Measurements from ENCODE around the gene BPIFB4.
"Not testable (repeated sequence)": the region's sequence is repeated elsewhere in the genome, so short reads cannot be mapped to it uniquely, and the experiment has no call there.

BPIFB4 gene

GRCh38 chr20:33104336-33104735 is 24.9 kb downstream of the BPIFB4 start:
- H3K4me1 ChIP-seq (ENCODE audit: control insufficient read depth in 1 of 2, insufficient read depth in 1 of 2, low read depth in 1 of 2, low read length in 1 of 2), result no peaks in the 10 kb centered on the region
- H3K27ac ChIP-seq, result no peak overlapping the region
- no peaks in the 10 kb centered on the region for H3K27me3 ChIP-seq
- no peaks in the 10 kb centered on the region for H3K9me3 ChIP-seq
- H3K36me3 ChIP-seq, result no peaks in the 10 kb centered on the region
- H3K4me3 ChIP-seq (ENCODE audit: low read depth in 1 of 2, low read length in 1 of 2), result no peak overlapping the region
- no peak for TF ChIP-seq CTCF (IDR thresholded peaks at IDR 0.05)

- no peaks in the 10 kb centered on the region for H3K36me3 ChIP-seq
- no peak for TF ChIP-seq CTCF (IDR thresholded peaks at IDR 0.05)
- no peaks in the 10 kb centered on the region for H3K9me3 ChIP-seq
- H3K4me3 ChIP-seq (ENCODE audit: low read depth in 1 of 2, low read length in 1 of 2), result no peak overlapping the region
- no peak overlapping the region for H3K27ac ChIP-seq
- H3K4me1 ChIP-seq (ENCODE audit: control insufficient read depth in 1 of 2, insufficient read depth in 1 of 2, low read depth in 1 of 2, low read length in 1 of 2), result no peaks in the 10 kb centered on the region
- H3K27me3 ChIP-seq, result no peaks in the 10 kb centered on the region
These were observed 26.0 kb downstream of the BPIFB4 start for GRCh38 chr20:33105316-33105924.

- not testable (repeated sequence) for H3K27ac ChIP-seq; H3K4me1 ChIP-seq (ENCODE audit: control insufficient read depth in 1 of 2, insufficient read depth in 1 of 2, low read depth in 1 of 2, low read length in 1 of 2); H3K27me3 ChIP-seq; H3K36me3 ChIP-seq; H3K4me3 ChIP-seq (ENCODE audit: low read depth in 1 of 2, low read length in 1 of 2); H3K9me3 ChIP-seq
These were observed 26.7 kb downstream of the BPIFB4 start for GRCh38 chr20:33106058-33106620.

- Histone ChIP-seq H3K4me3 (ENCODE audit: low read depth in 1 of 2, low read length in 1 of 2) (no peak overlapping the region), H3K27me3 (no peaks in the 10 kb centered on the region), H3K27ac (no peak overlapping the region), H3K36me3 (no peaks in the 10 kb centered on the region), H3K9me3 (no peaks in the 10 kb centered on the region), H3K4me1 (ENCODE audit: control insufficient read depth in 1 of 2, insufficient read depth in 1 of 2, low read depth in 1 of 2, low read length in 1 of 2) (no peaks in the 10 kb centered on the region)
- no peak for TF ChIP-seq CTCF (IDR thresholded peaks at IDR 0.05)
These were observed 29.2 kb downstream of the BPIFB4 start for GRCh38 chr20:33108661-33109060.

GRCh38 chr20:33110147-33110825 is 30.8 kb downstream of the BPIFB4 start:
- H3K27ac ChIP-seq, result no peak overlapping the region
- H3K36me3 ChIP-seq, result no peaks in the 10 kb centered on the region
- no peaks in the 10 kb centered on the region for H3K9me3 ChIP-seq
- no peak overlapping the region for H3K4me3 ChIP-seq (ENCODE audit: low read depth in 1 of 2, low read length in 1 of 2)
- H3K4me1 ChIP-seq (ENCODE audit: control insufficient read depth in 1 of 2, insufficient read depth in 1 of 2, low read depth in 1 of 2, low read length in 1 of 2), result no peaks in the 10 kb centered on the region
- H3K27me3 ChIP-seq, result no peaks in the 10 kb centered on the region
- TF ChIP-seq CTCF (IDR thresholded peaks at IDR 0.05), result no peak

- no peak for TF ChIP-seq CTCF (IDR thresholded peaks at IDR 0.05)
- no peaks in the 10 kb centered on the region for H3K4me1 ChIP-seq (ENCODE audit: control insufficient read depth in 1 of 2, insufficient read depth in 1 of 2, low read depth in 1 of 2, low read length in 1 of 2)
These were observed 31.9 kb downstream of the BPIFB4 start for GRCh38 chr20:33111306-33111705.

More at GRCh38 chr20:33111306-33111705, 31.9 kb downstream of the BPIFB4 start:
- Histone ChIP-seq H3K4me3 (ENCODE audit: low read depth in 1 of 2, low read length in 1 of 2) (no peak overlapping the region), H3K27me3 (no peaks in the 10 kb centered on the region), H3K27ac (no peak overlapping the region), H3K9me3 (no peaks in the 10 kb centered on the region), H3K36me3 (no peaks in the 10 kb centered on the region)
